SKM-1 (cell line): Measurements from ENCODE around the gene NCKAP5.

Source experiments
- DNase-seq: peaks from one replicate; lab custom pipeline; 2025; ENCODE audit not compliant: unreplicated experiment; lab: John Stamatoyannopoulos, UW

The NCKAP5 gene

GRCh38 chr2:133433455-133434451 lies 134.5 kb downstream of the NCKAP5 start:
- DNase-seq, result no peak

GRCh38 chr2:133432778-133433177 lies 135.5 kb downstream of the NCKAP5 start:
- no peak for DNase-seq

- no peak for DNase-seq
Measured at GRCh38 chr2:133431289-133431688, 137.0 kb downstream of the NCKAP5 start.

- no peak for DNase-seq
Measured at GRCh38 chr2:133426791-133427190, 141.5 kb downstream of the NCKAP5 start.

- DNase-seq, result no peak
Measured at GRCh38 chr2:133425612-133426011, 142.7 kb downstream of the NCKAP5 start.

GRCh38 chr2:133424876-133425275 lies 143.4 kb downstream of the NCKAP5 start:
- no peak for DNase-seq

- DNase-seq, result no peak
Measured at GRCh38 chr2:133422931-133423351, 145.3 kb downstream of the NCKAP5 start.

- DNase-seq, result no peak
Measured at GRCh38 chr2:133421516-133422324, 146.5 kb downstream of the NCKAP5 start.

DNA sequence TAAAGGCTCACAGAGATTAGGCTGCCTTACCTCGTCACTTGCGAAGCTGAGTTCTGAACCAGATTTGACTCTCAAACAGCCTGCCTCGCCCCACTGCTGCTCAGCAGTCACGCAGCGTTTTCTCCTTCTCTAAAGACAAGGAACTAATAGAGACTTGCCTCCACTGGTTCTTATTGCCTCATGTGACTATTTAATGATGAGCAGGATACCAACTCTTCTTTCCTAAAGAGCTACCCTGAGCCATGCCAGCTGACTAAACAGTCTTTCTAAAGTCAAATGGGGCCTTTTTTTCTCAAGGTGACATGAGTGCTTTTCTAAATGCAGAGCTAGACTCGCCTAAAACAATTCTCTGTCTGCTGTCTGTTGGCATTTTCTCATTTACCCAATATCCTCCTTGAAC lies 147.5 kb downstream of the NCKAP5 start:
- no peak for DNase-seq

DNA sequence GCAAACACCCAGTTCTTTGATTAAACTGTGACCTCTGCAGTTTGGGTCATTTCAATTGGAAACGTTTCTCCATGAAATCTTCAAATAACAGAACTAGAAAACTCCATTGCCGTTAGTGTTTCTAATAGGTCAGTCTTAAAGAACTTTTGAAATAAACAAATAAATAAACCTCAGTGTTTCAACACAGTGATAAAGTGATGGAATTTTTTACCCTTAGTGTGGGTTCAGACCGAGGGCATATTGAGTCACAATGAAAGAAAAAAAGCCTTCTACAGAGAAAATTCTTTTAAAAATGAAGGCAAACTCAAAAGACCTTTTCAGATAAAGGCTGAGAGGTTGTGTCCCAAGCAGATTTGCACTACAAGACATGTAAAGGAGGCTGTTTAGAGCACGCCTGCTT lies 149.6 kb downstream of the NCKAP5 start:
- DNase-seq, result no peak

- DNase-seq, result no peak
Measured at GRCh38 chr2:133418021-133418420, 150.2 kb downstream of the NCKAP5 start.

- no peak for DNase-seq
Measured at GRCh38 chr2:133417415-133417814, 150.8 kb downstream of the NCKAP5 start.

- no peak for DNase-seq
Measured at GRCh38 chr2:133416736-133417135, 151.5 kb downstream of the NCKAP5 start.

GRCh38 chr2:133416146-133416545 lies 152.1 kb downstream of the NCKAP5 start:
- no peak for DNase-seq

- DNase-seq, result no peak
Measured at GRCh38 chr2:133415210-133415876, 152.9 kb downstream of the NCKAP5 start.

- DNase-seq, result no peak
Measured at GRCh38 chr2:133414486-133415209, 153.6 kb downstream of the NCKAP5 start.

- no peak for DNase-seq
Measured at GRCh38 chr2:133413863-133414262, 154.4 kb downstream of the NCKAP5 start.

DNA sequence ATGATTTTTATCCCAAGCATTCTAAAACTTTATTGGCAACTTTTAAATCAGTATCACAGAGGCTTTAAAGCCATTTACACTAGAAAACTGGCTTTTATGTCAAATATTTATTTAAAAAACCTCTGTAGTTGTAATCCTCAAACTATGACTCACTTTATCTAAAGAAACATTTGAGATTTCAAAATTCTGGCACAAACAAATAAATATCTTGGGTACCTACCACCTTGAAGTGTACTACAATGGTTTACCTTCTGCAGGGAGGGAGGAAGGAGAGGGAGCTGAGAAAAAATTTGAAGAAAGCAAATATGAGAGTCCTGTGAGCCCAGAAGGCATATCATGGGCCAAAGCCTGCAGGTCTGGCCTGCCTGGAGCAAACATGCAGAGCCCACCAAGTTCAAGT lies 155.6 kb downstream of the NCKAP5 start:
- no peak for DNase-seq

DNA sequence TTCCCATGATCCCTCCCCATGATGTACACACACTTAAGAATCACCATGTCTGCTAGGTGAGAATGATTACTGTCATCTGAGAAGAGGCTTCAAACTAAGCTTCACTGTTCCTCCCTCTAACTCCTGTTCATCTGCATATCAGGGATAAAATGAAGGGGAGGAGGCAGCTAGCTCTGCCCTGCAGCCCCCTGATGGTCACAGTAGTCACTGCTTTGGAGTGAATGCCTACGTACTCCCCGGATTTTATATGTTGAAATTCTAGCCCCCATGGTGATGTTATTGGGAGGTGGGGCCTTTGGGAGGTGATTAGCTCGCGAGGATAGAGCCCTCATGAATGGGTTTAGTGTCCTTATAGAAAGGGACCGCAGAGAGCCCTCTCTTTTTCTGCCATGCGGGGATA lies 156.4 kb downstream of the NCKAP5 start:
- DNase-seq, result no peak

GRCh38 chr2:133411101-133411500 lies 157.2 kb downstream of the NCKAP5 start:
- no peak for DNase-seq
